ENCODE results near the gene DPCD. TPM values are rescaled to one million over a fixed set of nuclear protein-coding genes. Genes with fewer than 3 reads are reported as not detected.
A peak's percentile ranks its signal among the peaks of the same experiment; 100 is the strongest.

DPCD gene
- 23.9 and 34.4 TPM in 2 replicates for total RNA-seq
- 40.5 and 42.9 TPM in 2 replicates for polyA plus RNA-seq
- 37.7 and 46.4 TPM in 2 replicates for polyA plus RNA-seq (2012)
- 27.6 and 29.2 TPM in 2 replicates for polyA minus RNA-seq (ENCODE audit: low replicate concordance)

- Histone ChIP-seq H3K36me3 (ENCODE audit: control insufficient read depth, insufficient read depth, low read length) (peaks cover 8% of the 10 kb centered on the region), H3K4me3 (replicated peaks in 1 of 4; ENCODE audit: control extremely low read depth in 1 of 4, insufficient read depth in 1 of 4, low read depth in 3 of 4, low read length in 4 of 4) (peak within 1 kb of the TSS; percentile 74 to 98 (median 90)), H3K9ac (ENCODE audit: insufficient read depth, low read length) (peak within 1 kb of the TSS; percentile 47), H3K27ac (ENCODE audit: insufficient read depth, low read length) (peak within 1 kb of the TSS; percentile 18), H3K79me2 (ENCODE audit: control insufficient read depth, insufficient read depth, low read length) (peaks cover 9% of the 10 kb centered on the region), H2AFZ (ENCODE audit: low read length) (peak within 1 kb of the TSS; percentile 93), H3K4me1 (ENCODE audit: control insufficient read depth, extremely low read depth, insufficient read depth, low read length) (no peaks in the 10 kb centered on the region), H3K27me3 (ENCODE audit: control insufficient read depth, insufficient read depth, low read length) (no peaks in the 10 kb centered on the region), H3K9me3 (ENCODE audit: control insufficient read depth, insufficient read depth, low read depth, low read length) (no peaks in the 10 kb centered on the region), H4K20me1 (ENCODE audit: control insufficient read depth, extremely low read depth, insufficient read depth, low read length) (no peaks in the 10 kb centered on the region), H3K4me2 (ENCODE audit: extremely low read depth, insufficient read depth, low read length) (peak within 1 kb of the TSS; percentile 98)
- DNase-seq (ENCODE audit: low read depth in 2 of 2) = peak; percentile 93 to 94
- no peak for TF ChIP-seq CTCF (conservative IDR thresholded peaks at IDR 0.05 in 1 of 2, IDR thresholded peaks at IDR 0.05 in 1 of 2; ENCODE audit: low read depth in 1 of 2, low read length in 2 of 2)
- no peak for TF ChIP-seq EZH2 (IDR thresholded peaks at IDR 0.05; ENCODE audit: low read length, missing control alignments)
Measured at GRCh38 chr10:101587725-101588653, at the start of gene DPCD, which contains the start of gene POLL. DPCD (plus strand) TSS chr10:101588321; CDS start chr10:101588337, 16 bp downstream. POLL (minus strand) TSS chr10:101588257; CDS start chr10:101587360, 897 bp downstream.

DNA sequence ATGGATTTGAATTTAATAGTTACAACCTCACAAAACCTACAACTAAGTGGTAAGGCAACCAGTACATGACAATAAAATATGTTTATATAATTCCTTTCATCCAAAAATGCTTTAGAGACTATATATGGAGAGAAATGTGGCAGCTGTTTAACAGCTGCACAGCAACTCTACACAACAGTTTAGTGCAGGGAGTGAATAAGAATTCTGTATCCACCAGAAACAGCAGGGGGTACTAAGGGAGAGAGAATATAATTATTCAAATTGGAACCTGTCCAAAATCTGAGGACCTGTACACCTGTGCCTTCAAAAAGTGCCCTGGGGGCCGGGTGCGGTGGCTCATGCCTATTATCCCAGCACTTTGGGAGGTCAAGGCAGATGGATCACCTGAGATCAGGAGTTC lies 49.7 kb upstream of the DPCD start:
- Histone ChIP-seq H3K79me2 (ENCODE audit: control insufficient read depth, insufficient read depth, low read length) (no peaks in the 10 kb centered on the region), H3K9ac (ENCODE audit: insufficient read depth, low read length) (no peak overlapping the region), H3K36me3 (ENCODE audit: control insufficient read depth, insufficient read depth, low read length) (peaks cover 1% of the 10 kb centered on the region), H3K4me3 (replicated peaks in 1 of 4; ENCODE audit: control extremely low read depth in 1 of 4, insufficient read depth in 1 of 4, low read depth in 3 of 4, low read length in 4 of 4) (no peak overlapping the region), H3K4me2 (ENCODE audit: extremely low read depth, insufficient read depth, low read length) (no peak overlapping the region), H3K27me3 (ENCODE audit: control insufficient read depth, insufficient read depth, low read length) (no peaks in the 10 kb centered on the region), H4K20me1 (ENCODE audit: control insufficient read depth, extremely low read depth, insufficient read depth, low read length) (no peaks in the 10 kb centered on the region), H3K9me3 (ENCODE audit: control insufficient read depth, insufficient read depth, low read depth, low read length) (no peaks in the 10 kb centered on the region), H2AFZ (ENCODE audit: low read length) (no peak overlapping the region), H3K4me1 (ENCODE audit: control insufficient read depth, extremely low read depth, insufficient read depth, low read length) (no peaks in the 10 kb centered on the region), H3K27ac (ENCODE audit: insufficient read depth, low read length) (no peak overlapping the region)
- TF ChIP-seq EZH2 (IDR thresholded peaks at IDR 0.05; ENCODE audit: low read length, missing control alignments) (no peak), CTCF (conservative IDR thresholded peaks at IDR 0.05 in 1 of 2, IDR thresholded peaks at IDR 0.05 in 1 of 2; ENCODE audit: low read depth in 1 of 2, low read length in 2 of 2) (no peak)
- no peak for DNase-seq (ENCODE audit: low read depth in 2 of 2)

DNA sequence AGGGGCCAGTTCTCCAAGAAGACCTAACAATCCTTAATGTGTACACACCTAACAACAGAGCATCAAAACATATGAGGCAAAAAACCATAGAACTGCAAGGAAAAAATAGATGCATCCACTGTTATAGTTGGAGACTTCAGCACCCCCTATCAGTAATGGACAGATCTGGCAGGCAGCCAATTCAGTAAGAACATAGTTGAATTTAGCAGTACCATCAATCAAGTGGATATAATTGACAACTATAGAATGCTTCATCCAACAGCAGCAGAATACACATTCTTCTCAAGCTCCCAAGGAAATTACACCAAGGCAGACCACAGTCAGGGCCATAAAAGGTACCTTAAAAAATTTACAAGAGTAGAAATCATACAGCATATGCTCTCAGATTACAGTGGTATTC lies 42.2 kb upstream of the DPCD start:
- Histone ChIP-seq H4K20me1 (ENCODE audit: control insufficient read depth, extremely low read depth, insufficient read depth, low read length) (no peaks in the 10 kb centered on the region), H3K4me2 (ENCODE audit: extremely low read depth, insufficient read depth, low read length) (no peak overlapping the region), H3K9ac (ENCODE audit: insufficient read depth, low read length) (no peak overlapping the region), H3K79me2 (ENCODE audit: control insufficient read depth, insufficient read depth, low read length) (no peaks in the 10 kb centered on the region), H3K27me3 (ENCODE audit: control insufficient read depth, insufficient read depth, low read length) (no peaks in the 10 kb centered on the region), H3K9me3 (ENCODE audit: control insufficient read depth, insufficient read depth, low read depth, low read length) (no peaks in the 10 kb centered on the region), H3K4me3 (replicated peaks in 1 of 4; ENCODE audit: control extremely low read depth in 1 of 4, insufficient read depth in 1 of 4, low read depth in 3 of 4, low read length in 4 of 4) (no peak overlapping the region), H3K36me3 (ENCODE audit: control insufficient read depth, insufficient read depth, low read length) (no peaks in the 10 kb centered on the region), H3K4me1 (ENCODE audit: control insufficient read depth, extremely low read depth, insufficient read depth, low read length) (no peaks in the 10 kb centered on the region), H3K27ac (ENCODE audit: insufficient read depth, low read length) (no peak overlapping the region), H2AFZ (ENCODE audit: low read length) (no peak overlapping the region)
- TF ChIP-seq CTCF (conservative IDR thresholded peaks at IDR 0.05 in 1 of 2, IDR thresholded peaks at IDR 0.05 in 1 of 2; ENCODE audit: low read depth in 1 of 2, low read length in 2 of 2) = no peak
- TF ChIP-seq EZH2 (IDR thresholded peaks at IDR 0.05; ENCODE audit: low read length, missing control alignments) = no peak
- DNase-seq (ENCODE audit: low read depth in 2 of 2) = no peak

All from fibroblast of lung (primary cell).